Naive B cell (primary cell): ENCODE data around the gene SLC17A1. TPM values are rescaled to one million over a fixed set of nuclear protein-coding genes. Genes with fewer than 3 reads are reported as not detected.

Experiments used
- ATAC-seq, 2 donors: fragments of 150-1000 bp; cut with Tn5 transposase; 2 replicates each; pipeline ENCODE4 v1.10.0; 2021; ENCODE audit warnings: low read depth in 2 of 2, mild to moderate bottlenecking in 2 of 2, moderate library complexity in 2 of 2
- DNase-seq: peaks from one replicate; pipeline ENCODE4 v3.0.0; 2022
- H3K27ac Mint-ChIP-seq, 6 donors: one replicate each; pipeline ENCODE4 v1.8.0; 2020 to 2022; ENCODE audit warnings: mild to moderate bottlenecking in 6 of 6, mixed read lengths in 6 of 6, moderate library complexity in 5 of 6, inconsistent platforms in 2 of 6
- H3K27me3 Mint-ChIP-seq, 3 donors: one replicate each; pipeline ENCODE4 v1.8.0; 2021 to 2022; ENCODE audit warnings: mixed read lengths in 3 of 3, mild to moderate bottlenecking in 1 of 3
- H3K36me3 Mint-ChIP-seq, 2 donors: one replicate each; pipeline ENCODE4 v1.8.0; 2020 to 2022; ENCODE audit warnings: mixed read lengths in 2 of 2, inconsistent platforms in 1 of 2, mild to moderate bottlenecking in 1 of 2
- H3K4me1 Mint-ChIP-seq, 3 donors: one replicate each; pipeline ENCODE4 v1.8.0; 2020 to 2022; ENCODE audit warnings: mixed read lengths in 3 of 3, inconsistent platforms in 1 of 3, mild to moderate bottlenecking in 1 of 3, moderate library complexity in 1 of 3
- H3K4me3 Mint-ChIP-seq, 8 donors: one replicate each; pipeline ENCODE4 v1.8.0; 2020 to 2022; ENCODE audit warnings: mild to moderate bottlenecking in 8 of 8, mixed read lengths in 8 of 8, moderate library complexity in 8 of 8, inconsistent platforms in 2 of 8
- H3K9me3 Mint-ChIP-seq, 7 donors: one replicate each; pipeline ENCODE4 v1.8.0; 2020 to 2022; ENCODE audit warnings: mixed read lengths in 7 of 7, mild to moderate bottlenecking in 5 of 7, inconsistent platforms in 2 of 7, moderate library complexity in 1 of 7
- polyA plus RNA-seq, 6 donors: library from polyadenylated mRNA; unstranded; fragments of 300-500 nt; fragmentation: Illumina TruSeq; gene quantifications; one replicate each; pipeline ENCODE4 v1.2.3, GENCODE V29; 2021; ENCODE audit warnings: low read depth in 6 of 6

Gene SLC17A1
- polyA plus RNA-seq, 6 donors from 2014 or later, result not detected

DNA sequence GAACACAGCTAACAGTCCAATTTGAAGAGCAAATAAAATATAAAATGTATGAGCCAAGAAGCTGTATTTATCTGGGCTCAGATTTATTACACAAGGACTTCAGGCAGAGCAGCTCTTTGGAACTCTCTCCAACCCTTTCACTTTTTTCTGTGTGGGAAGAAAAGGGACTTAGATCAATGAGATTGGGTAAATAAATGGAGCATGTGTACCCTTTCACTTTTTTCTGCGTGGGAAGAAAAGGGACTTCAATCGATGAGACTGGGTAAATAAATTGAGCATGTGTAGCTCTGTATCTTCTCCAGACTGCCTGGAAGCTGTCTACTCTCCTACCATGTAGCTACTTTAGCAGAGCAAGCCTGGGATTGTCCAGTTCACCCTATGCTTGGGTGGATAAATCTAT, 31.5 kb upstream of the SLC17A1 start:
- Mint-ChIP-seq H3K27me3 (peaks cover 13 to 27% (median 19%) of the 10 kb centered on the region in 3 donors), H3K36me3 (peaks cover 0 to 9% of the 10 kb centered on the region in 2 donors), H3K4me3 (no peak overlapping the region), H3K27ac (no peak overlapping the region), H3K4me1 (no peaks in the 10 kb centered on the region), H3K9me3 (peaks cover 0 to 5% (median 0%) of the 10 kb centered on the region in 7 donors)
- DNase-seq, result no peak
- no peak for ATAC-seq

- peaks cover 13 to 37% (median 23%) of the 10 kb centered on the region in 3 donors for H3K27me3 Mint-ChIP-seq
- H3K4me3 Mint-ChIP-seq, result no peak overlapping the region
- no peaks in the 10 kb centered on the region for H3K4me1 Mint-ChIP-seq
- ATAC-seq (no peak), DNase-seq (no peak)
- peaks cover 0 to 5% (median 0%) of the 10 kb centered on the region in 7 donors for H3K9me3 Mint-ChIP-seq
- H3K36me3 Mint-ChIP-seq, result peaks cover 0 to 9% of the 10 kb centered on the region in 2 donors
- no peak overlapping the region for H3K27ac Mint-ChIP-seq
These were observed 30.3 kb upstream of the SLC17A1 start for GRCh38 chr6:25862199-25862598.

DNA sequence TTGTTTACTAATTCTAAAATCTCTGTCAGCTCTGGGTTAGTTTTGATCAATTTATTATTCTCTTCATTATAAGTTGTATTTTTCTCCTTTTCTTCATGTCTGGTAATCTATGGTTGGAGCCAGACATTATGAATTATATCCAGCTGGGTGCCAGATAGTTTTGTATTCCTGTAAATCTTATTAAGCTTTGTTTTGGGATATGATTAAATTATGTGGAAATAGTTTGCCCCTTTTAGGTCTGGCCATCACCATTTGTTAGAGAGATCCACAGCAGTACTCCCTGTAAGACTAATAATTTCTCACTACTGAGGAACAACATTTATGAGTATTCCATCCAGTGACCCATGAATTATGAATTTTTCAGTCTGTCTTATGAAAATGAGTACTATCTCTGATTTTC, 20.9 kb upstream of the SLC17A1 start:
- peak overlapping the region in 1 of 6 donors; percentile 29 for H3K27ac Mint-ChIP-seq

GRCh38 chr6:25851961-25852360, 20.1 kb upstream of the SLC17A1 start:
- Mint-ChIP-seq H3K9me3 (peaks cover 0 to 4% (median 2%) of the 10 kb centered on the region in 7 donors), H3K27me3 (peaks cover 3 to 7% (median 5%) of the 10 kb centered on the region in 3 donors), H3K4me1 (peaks cover 0 to 4% (median 0%) of the 10 kb centered on the region in 3 donors), H3K36me3 (no peaks in the 10 kb centered on the region), H3K4me3 (no peak overlapping the region), H3K27ac (no peak overlapping the region)
- DNase-seq (no peak), ATAC-seq (no peak)

More for the DNA sequence above, 20.9 kb upstream of the SLC17A1 start:
- H3K4me3 Mint-ChIP-seq, result no peak overlapping the region
- H3K4me1 Mint-ChIP-seq, result peaks cover 0 to 4% (median 0%) of the 10 kb centered on the region in 3 donors
- no peaks in the 10 kb centered on the region for H3K36me3 Mint-ChIP-seq
- no peak for DNase-seq
- H3K27me3 Mint-ChIP-seq, result peaks cover 0 to 4% (median 4%) of the 10 kb centered on the region in 3 donors
- ATAC-seq, result no peak
- peaks cover 0 to 2% (median 0%) of the 10 kb centered on the region in 7 donors for H3K9me3 Mint-ChIP-seq

- ATAC-seq (no peak), DNase-seq (no peak)
- Mint-ChIP-seq H3K27ac (no peak overlapping the region), H3K27me3 (peaks cover 15 to 22% (median 17%) of the 10 kb centered on the region in 3 donors), H3K4me1 (no peaks in the 10 kb centered on the region), H3K9me3 (peaks cover 0 to 10% (median 3%) of the 10 kb centered on the region in 7 donors), H3K36me3 (no peaks in the 10 kb centered on the region), H3K4me3 (no peak overlapping the region)
These were observed 12.7 kb upstream of the SLC17A1 start for GRCh38 chr6:25844518-25844917.

GRCh38 chr6:25842526-25842925, 10.7 kb upstream of the SLC17A1 start:
- no peak overlapping the region for H3K4me3 Mint-ChIP-seq
- no peak overlapping the region for H3K27ac Mint-ChIP-seq
- H3K4me1 Mint-ChIP-seq, result no peaks in the 10 kb centered on the region
- DNase-seq, result no peak
- H3K9me3 Mint-ChIP-seq, result peaks cover 0 to 10% (median 3%) of the 10 kb centered on the region in 7 donors
- ATAC-seq, result no peak
- H3K27me3 Mint-ChIP-seq, result peaks cover 16 to 22% (median 17%) of the 10 kb centered on the region in 3 donors
- H3K36me3 Mint-ChIP-seq, result no peaks in the 10 kb centered on the region

DNA sequence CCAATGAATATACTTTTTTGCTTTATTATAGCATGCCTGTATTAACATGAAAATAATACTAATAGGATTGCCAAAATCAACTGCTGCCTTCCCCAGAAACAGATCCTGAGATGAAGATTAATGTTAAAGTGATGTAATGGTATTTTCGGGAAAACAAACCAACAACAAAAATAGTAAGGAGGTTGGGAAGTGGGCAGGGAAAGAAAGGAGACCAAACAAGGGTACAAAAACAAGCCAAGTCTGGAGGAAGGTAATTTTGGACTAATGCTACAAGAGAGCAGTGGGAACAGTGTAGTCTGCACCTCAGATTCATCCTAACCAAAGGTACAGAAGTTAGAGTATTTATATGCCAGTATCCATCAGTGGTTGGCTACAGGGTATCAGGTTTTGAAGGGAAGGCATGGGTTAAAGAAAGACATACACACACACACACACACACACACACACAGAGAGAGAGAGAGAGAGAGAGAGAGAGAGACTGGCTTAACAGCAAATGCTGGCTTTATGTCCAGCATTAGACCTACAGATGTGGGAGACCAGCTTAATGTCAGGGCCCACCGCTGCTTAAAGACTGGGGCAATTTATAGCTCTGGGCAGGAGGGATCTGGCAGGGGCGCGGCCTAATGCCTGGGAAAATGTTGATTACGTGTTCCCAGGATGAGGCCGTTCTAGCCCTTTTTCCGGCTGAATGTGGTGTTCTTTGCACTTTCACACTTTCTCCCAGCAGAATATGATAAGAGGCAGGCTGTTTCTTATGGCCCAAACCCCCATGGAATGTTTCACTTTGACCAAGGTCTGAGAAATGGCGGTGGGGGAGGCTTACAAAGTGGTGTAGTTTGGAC, 3.8 kb upstream of the SLC17A1 start:
- H3K4me3 Mint-ChIP-seq, result no peak overlapping the region
- DNase-seq (no peak), ATAC-seq (no peak)
- no peaks in the 10 kb centered on the region for H3K36me3 Mint-ChIP-seq
- peaks cover 0 to 3% (median 0%) of the 10 kb centered on the region in 7 donors for H3K9me3 Mint-ChIP-seq
- H3K27me3 Mint-ChIP-seq, result peaks cover 15 to 29% (median 16%) of the 10 kb centered on the region in 3 donors
- H3K4me1 Mint-ChIP-seq, result no peaks in the 10 kb centered on the region
- no peak overlapping the region for H3K27ac Mint-ChIP-seq

GRCh38 chr6:25834950-25835349, 3.1 kb upstream of the SLC17A1 start:
- no peak for ATAC-seq
- peaks cover 9 to 29% (median 11%) of the 10 kb centered on the region in 3 donors for H3K27me3 Mint-ChIP-seq
- H3K4me1 Mint-ChIP-seq, result no peaks in the 10 kb centered on the region
- no peak overlapping the region for H3K4me3 Mint-ChIP-seq
- no peak overlapping the region for H3K27ac Mint-ChIP-seq
- peaks cover 0 to under 1% (median 0%) of the 10 kb centered on the region in 7 donors for H3K9me3 Mint-ChIP-seq
- no peak for DNase-seq
- H3K36me3 Mint-ChIP-seq, result no peaks in the 10 kb centered on the region

GRCh38 chr6:25833136-25833535, 1.3 kb upstream of the SLC17A1 start:
- Mint-ChIP-seq H3K27me3 (peaks cover 6 to 28% (median 7%) of the 10 kb centered on the region in 3 donors), H3K9me3 (no peaks in the 10 kb centered on the region), H3K4me3 (no peak overlapping the region), H3K27ac (no peak overlapping the region), H3K4me1 (no peaks in the 10 kb centered on the region), H3K36me3 (no peaks in the 10 kb centered on the region)
- DNase-seq, result no peak
- ATAC-seq, result no peak

- H3K27ac Mint-ChIP-seq, result no peak overlapping the region
- no peak overlapping the region for H3K4me3 Mint-ChIP-seq
- no peaks in the 10 kb centered on the region for H3K36me3 Mint-ChIP-seq
- H3K27me3 Mint-ChIP-seq, result peaks cover 7 to 32% (median 9%) of the 10 kb centered on the region in 3 donors
- ATAC-seq (no peak), DNase-seq (no peak)
- no peaks in the 10 kb centered on the region for H3K4me1 Mint-ChIP-seq
- H3K9me3 Mint-ChIP-seq, result no peaks in the 10 kb centered on the region
These were observed 818 bp upstream of the SLC17A1 start for GRCh38 chr6:25832670-25833069.

- H3K9me3 Mint-ChIP-seq, result no peaks in the 10 kb centered on the region
- H3K4me1 Mint-ChIP-seq, result no peaks in the 10 kb centered on the region
- DNase-seq (no peak), ATAC-seq (no peak)
- peaks cover 7 to 36% (median 12%) of the 10 kb centered on the region in 3 donors for H3K27me3 Mint-ChIP-seq
- H3K27ac Mint-ChIP-seq, result no peak overlapping the region
- H3K4me3 Mint-ChIP-seq, result no peak overlapping the region
- no peaks in the 10 kb centered on the region for H3K36me3 Mint-ChIP-seq
These were observed 433 bp upstream of the SLC17A1 start for GRCh38 chr6:25832307-25832662.

- Mint-ChIP-seq H3K4me3 (no peak overlapping the region), H3K9me3 (peaks cover 0 to 10% (median 2%) of the 10 kb centered on the region in 7 donors), H3K4me1 (no peaks in the 10 kb centered on the region), H3K36me3 (peaks cover 0 to 10% of the 10 kb centered on the region in 2 donors), H3K27me3 (peaks cover 15 to 46% (median 17%) of the 10 kb centered on the region in 3 donors), H3K27ac (no peak overlapping the region)
- no peak for DNase-seq
- ATAC-seq, result no peak
These were observed 1.4 kb downstream of the SLC17A1 start for GRCh38 chr6:25830458-25830857.

DNA sequence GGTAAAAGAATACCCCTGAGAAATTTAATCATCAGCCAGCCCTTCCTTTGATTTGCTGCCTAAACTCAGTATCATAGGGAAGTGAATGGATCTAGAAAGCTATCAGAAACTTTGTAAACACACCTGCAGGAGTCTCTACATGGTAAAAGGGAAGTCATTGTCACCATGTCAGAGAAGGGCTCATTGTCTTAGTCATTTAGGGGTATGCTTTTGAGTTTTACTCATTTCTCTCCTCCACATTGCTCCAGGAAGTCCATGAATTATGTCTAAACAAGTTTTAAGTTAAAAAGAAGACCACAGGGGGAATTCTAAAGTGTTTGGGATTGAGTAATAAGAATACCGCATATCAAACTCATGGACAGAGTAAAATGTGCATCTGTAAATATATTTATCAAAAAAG, 2.5 kb downstream of the SLC17A1 start:
- peaks cover 0 to 17% (median 8%) of the 10 kb centered on the region in 7 donors for H3K9me3 Mint-ChIP-seq
- H3K4me1 Mint-ChIP-seq, result no peaks in the 10 kb centered on the region
- H3K36me3 Mint-ChIP-seq, result peaks cover 0 to 14% of the 10 kb centered on the region in 2 donors
- DNase-seq (no peak), ATAC-seq (no peak)
- H3K27me3 Mint-ChIP-seq, result peaks cover 15 to 57% (median 26%) of the 10 kb centered on the region in 3 donors
- H3K4me3 Mint-ChIP-seq, result no peak overlapping the region
- no peak overlapping the region for H3K27ac Mint-ChIP-seq

DNA sequence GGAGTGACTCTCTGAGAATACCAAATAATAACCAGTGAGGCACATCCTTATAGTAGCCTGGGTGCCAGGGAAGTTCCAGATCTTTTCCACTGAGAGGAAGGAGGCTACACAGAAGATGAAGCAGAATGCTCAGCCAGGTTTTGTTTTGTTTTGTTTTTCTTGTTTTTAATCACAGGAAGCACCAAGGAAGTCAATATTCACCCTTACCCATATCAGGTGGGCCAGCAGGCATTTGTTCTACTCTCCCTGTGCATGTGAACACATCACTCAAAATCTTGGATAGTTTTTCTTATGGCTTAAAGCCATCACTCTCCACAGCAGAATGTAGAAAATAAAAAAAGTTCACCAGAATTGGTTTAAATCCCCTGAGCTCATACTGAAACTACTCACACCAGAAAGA, 10.5 kb downstream of the SLC17A1 start:
- H3K27ac Mint-ChIP-seq, result no peak overlapping the region
- H3K27me3 Mint-ChIP-seq, result peaks cover 10 to 48% (median 35%) of the 10 kb centered on the region in 3 donors
- peaks cover 3 to 17% (median 10%) of the 10 kb centered on the region in 7 donors for H3K9me3 Mint-ChIP-seq
- H3K4me3 Mint-ChIP-seq, result no peak overlapping the region
- peaks cover 0 to 17% of the 10 kb centered on the region in 2 donors for H3K36me3 Mint-ChIP-seq
- no peaks in the 10 kb centered on the region for H3K4me1 Mint-ChIP-seq
- DNase-seq (no peak), ATAC-seq (no peak)
